Thyroid gland (tissue), 4 donors: ENCODE data around the gene YPEL2. TPM values are rescaled to one million over a fixed set of nuclear protein-coding genes. Genes with fewer than 3 reads are reported as not detected.
A peak's percentile ranks its signal among the peaks of the same experiment; 100 is the strongest.

ENCODE experiments used
- DNase-seq, 2 donors: peaks; one replicate each; pipeline ENCODE4 v3.0.0-alpha.2; 2019
- H3K27ac ChIP-seq, 3 donors: fragments of 200-600 bp; sonication (generic); 1 replicate in 2 of 3; 2 replicates in 1 of 3; pipeline ENCODE4 v1.5.1; 2016 to 2019; ENCODE audit warnings: mild to moderate bottlenecking in 1 of 3, moderate library complexity in 1 of 3
- H3K27me3 ChIP-seq: fragments of 200-600 bp; sonication (generic); one replicate; pipeline ENCODE4 v1.5.1; 2019
- H3K36me3 ChIP-seq, 2 donors: fragments of 200-600 bp; sonication (generic); one replicate each; pipeline ENCODE4 v1.5.1; 2016 to 2019
- H3K4me1 ChIP-seq, 2 donors: fragments of 200-600 bp; sonication (generic); one replicate each; pipeline ENCODE4 v1.5.1; 2017 to 2019
- H3K4me3 ChIP-seq, 3 donors: fragments of 200-600 bp; sonication (generic); replicated peaks in 1 of 3; 1 replicate in 2 of 3; 2 replicates in 1 of 3; pipeline ENCODE4 v1.5.1; 2016; ENCODE audit warnings: mild to moderate bottlenecking in 1 of 3
- H3K9me3 ChIP-seq: fragments of 200-600 bp; sonication (generic); one replicate; pipeline ENCODE4 v1.5.1; 2017
- POLR2A ChIP-seq, 2 donors: fragments of 450-650 bp; IDR thresholded peaks; one replicate each; pipeline ENCODE4 v1.6.1; 2017; ENCODE audit warnings: antibody characterized with exemption in 2 of 2, mild to moderate bottlenecking in 2 of 2, moderate library complexity in 1 of 2
- WGBS, 2 donors: methylation state at CpG; one replicate each; pipeline ENCODE4 v1.1.5; 2017; 5-methylcytosine and 5-hydroxymethylcytosine counted together
- intact Hi-C: fragments of 100-400 bp; cut with DNase I; formaldehyde crosslinking; loops from one replicate; pipeline ENCODE4 v1.15.1; 2023
- total RNA-seq, 4 donors: library from RNA; depleted of rRNA; stranded (reverse); fragments of >200 nt; gene quantifications; one replicate each; pipeline ENCODE4 v1.2.3, GENCODE V29; 2016
- TF ChIP-seq, protein P1 (sequence below), 6 experiments: fragments of 200-600 bp in 3 of 6; fragments of 450-650 bp in 3 of 6; sonication (generic) in 3 of 6; IDR thresholded peaks; one replicate each; pipeline ENCODE4 v1.5.1; 2016 to 2019; ENCODE audit warnings: antibody characterized with exemption in 6 of 6, mild to moderate bottlenecking in 2 of 6, inconsistent platforms in 1 of 6, moderate library complexity in 1 of 6

The YPEL2 gene
- total RNA-seq, 4 donors from 2014 or later: 29.5 to 67.2 (median 39.9) TPM

DNA sequence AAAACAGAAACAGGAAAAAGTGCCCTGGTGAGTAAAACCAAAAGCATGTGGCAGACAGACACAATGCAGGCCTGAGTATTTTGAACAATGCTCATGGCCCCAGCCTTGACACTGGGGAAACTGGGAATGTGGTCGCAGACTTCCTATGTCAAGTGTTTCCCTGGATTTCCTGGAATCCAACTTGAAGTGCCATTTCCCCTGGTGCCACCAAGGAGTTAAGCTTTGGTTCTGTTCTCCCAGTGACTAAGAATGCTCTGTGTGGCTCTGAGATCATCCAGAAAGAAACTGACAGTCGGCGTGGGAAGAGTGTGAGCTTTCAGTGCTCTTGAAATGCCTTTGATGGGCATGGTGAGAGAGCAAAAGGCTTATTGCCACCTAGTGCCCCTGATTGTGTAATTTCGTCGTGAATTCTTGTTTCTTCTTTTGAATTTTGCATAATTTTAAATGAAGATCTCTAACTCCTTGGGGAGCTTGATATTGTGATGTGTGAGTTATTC, 96.0 kb downstream of the YPEL2 start:
- 7% methylated on average over 5 of the region's 5 CpGs for WGBS, 2 donors
- H3K4me1 ChIP-seq: peaks cover 41 to 67% of the 10 kb centered on the region in 2 donors
- H3K27me3 ChIP-seq: no peaks in the 10 kb centered on the region
- peak overlapping the region; percentile 65 to 86 (median 81) for H3K27ac ChIP-seq
- no peaks in the 10 kb centered on the region for H3K9me3 ChIP-seq
- TF ChIP-seq POLR2A (IDR thresholded peaks at IDR 0.05): no peak
- TF ChIP-seq, protein P1, sequence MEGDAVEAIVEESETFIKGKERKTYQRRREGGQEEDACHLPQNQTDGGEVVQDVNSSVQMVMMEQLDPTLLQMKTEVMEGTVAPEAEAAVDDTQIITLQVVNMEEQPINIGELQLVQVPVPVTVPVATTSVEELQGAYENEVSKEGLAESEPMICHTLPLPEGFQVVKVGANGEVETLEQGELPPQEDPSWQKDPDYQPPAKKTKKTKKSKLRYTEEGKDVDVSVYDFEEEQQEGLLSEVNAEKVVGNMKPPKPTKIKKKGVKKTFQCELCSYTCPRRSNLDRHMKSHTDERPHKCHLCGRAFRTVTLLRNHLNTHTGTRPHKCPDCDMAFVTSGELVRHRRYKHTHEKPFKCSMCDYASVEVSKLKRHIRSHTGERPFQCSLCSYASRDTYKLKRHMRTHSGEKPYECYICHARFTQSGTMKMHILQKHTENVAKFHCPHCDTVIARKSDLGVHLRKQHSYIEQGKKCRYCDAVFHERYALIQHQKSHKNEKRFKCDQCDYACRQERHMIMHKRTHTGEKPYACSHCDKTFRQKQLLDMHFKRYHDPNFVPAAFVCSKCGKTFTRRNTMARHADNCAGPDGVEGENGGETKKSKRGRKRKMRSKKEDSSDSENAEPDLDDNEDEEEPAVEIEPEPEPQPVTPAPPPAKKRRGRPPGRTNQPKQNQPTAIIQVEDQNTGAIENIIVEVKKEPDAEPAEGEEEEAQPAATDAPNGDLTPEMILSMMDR (IDR thresholded peaks at IDR 0.05): peak in 4 of 6 experiments; percentile 18 to 41 (median 30)
- no peak overlapping the region for H3K4me3 ChIP-seq
- DNase-seq: peak; percentile 67 to 68
- no peaks in the 10 kb centered on the region for H3K36me3 ChIP-seq
- intact Hi-C loops: no loop called here

DNA sequence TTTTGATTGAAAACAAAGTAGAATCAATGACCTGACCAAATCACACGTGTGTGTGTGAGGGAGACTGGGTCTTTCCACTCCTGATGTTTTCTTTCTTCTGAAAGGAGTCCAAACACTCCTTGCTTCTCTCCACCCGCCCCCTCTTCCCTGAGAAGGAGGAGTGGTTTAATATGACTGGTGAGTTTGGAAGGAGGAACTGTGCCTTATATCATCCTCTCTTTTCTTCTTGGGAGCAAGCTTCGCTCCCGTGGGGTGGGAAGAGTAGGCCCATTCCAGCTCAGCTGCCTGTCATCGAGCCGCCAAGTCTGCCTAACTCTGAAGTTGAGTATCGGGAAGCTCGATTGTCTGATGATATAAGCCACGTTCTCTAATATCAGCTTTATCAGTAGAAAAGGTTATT, 96.5 kb downstream of the YPEL2 start:
- no peaks in the 10 kb centered on the region for H3K9me3 ChIP-seq
- H3K27me3 ChIP-seq: no peaks in the 10 kb centered on the region
- no peaks in the 10 kb centered on the region for H3K36me3 ChIP-seq
- intact Hi-C loops: no loop called here
- H3K27ac ChIP-seq: peak overlapping the region; percentile 65 to 86 (median 81)
- 54 to 58% methylated on average over 9 of the region's 9 CpGs for WGBS, 2 donors
- DNase-seq: peak; percentile 38 to 45
- no peak overlapping the region for H3K4me3 ChIP-seq
- peaks cover 35 to 62% of the 10 kb centered on the region in 2 donors for H3K4me1 ChIP-seq
- TF ChIP-seq, protein P1 (IDR thresholded peaks at IDR 0.05): no peak
- no peak for TF ChIP-seq POLR2A (IDR thresholded peaks at IDR 0.05)

DNA sequence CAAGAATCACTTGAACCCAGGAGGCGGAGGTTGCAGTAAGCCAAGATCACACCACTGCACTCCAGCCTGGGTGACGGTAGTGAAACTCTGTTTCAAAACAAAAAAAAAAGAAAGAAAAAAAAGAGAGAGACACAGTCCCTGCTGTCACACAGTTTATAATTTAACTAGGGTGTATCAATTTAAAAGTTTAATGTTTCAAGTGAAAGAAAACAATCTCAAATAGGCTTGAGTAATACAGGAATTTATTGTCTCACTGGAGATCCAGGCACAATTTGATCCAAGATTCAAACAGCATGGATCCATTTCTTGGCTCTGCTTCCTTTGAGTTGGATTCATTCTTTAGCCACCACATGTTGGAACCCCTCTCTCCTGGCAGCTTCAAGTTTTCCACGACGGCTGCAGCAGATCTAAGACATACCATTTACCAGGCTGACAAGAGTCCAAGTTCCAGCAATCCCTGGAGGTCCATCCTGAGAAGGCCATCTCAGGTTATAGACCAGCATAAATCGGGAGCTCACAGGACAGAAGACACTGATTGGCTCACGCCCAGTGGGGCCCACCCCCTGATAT, 97.5 kb downstream of the YPEL2 start:
- H3K36me3 ChIP-seq: no peaks in the 10 kb centered on the region
- H3K9me3 ChIP-seq: no peaks in the 10 kb centered on the region
- H3K27me3 ChIP-seq: no peaks in the 10 kb centered on the region
- TF ChIP-seq POLR2A (IDR thresholded peaks at IDR 0.05): no peak
- TF ChIP-seq, protein P1 (IDR thresholded peaks at IDR 0.05): no peak
- peak overlapping the region in 2 of 3 donors; percentile 81 to 86 for H3K27ac ChIP-seq
- peaks cover 28 to 52% of the 10 kb centered on the region in 2 donors for H3K4me1 ChIP-seq
- intact Hi-C loops: no loop called here
- no peak overlapping the region for H3K4me3 ChIP-seq
- DNase-seq: no peak
- WGBS, 2 donors: 73 to 84% methylated on average over 6 of the region's 6 CpGs

DNA sequence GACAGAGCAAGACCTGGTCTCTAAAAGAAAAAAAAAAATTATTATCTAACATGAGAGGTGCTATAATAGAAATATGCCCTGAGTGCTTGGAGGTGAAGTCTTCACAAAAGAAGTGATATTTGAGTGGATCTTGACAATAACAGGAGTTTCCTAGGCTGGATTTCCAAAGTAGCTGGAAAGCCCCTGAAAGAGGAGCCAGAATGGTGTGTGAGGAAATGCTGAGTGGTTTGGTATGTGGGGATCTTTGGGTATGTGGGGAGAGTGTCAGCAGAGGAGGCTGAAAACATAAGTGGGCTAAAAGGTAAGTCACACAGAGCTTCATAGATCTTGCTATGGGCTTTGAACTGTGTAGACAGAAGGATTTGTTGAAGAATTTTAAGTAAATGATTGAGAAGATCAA, 100.1 kb downstream of the YPEL2 start:
- TF ChIP-seq POLR2A (IDR thresholded peaks at IDR 0.05): no peak
- TF ChIP-seq, protein P1 (IDR thresholded peaks at IDR 0.05): no peak
- Histone ChIP-seq H3K27me3 (no peaks in the 10 kb centered on the region), H3K36me3 (no peaks in the 10 kb centered on the region), H3K4me3 (no peak overlapping the region), H3K27ac (no peak overlapping the region), H3K9me3 (no peaks in the 10 kb centered on the region), H3K4me1 (peaks cover 27 to 38% of the 10 kb centered on the region in 2 donors)
- intact Hi-C loops: no loop called here
- no peak for DNase-seq

DNA sequence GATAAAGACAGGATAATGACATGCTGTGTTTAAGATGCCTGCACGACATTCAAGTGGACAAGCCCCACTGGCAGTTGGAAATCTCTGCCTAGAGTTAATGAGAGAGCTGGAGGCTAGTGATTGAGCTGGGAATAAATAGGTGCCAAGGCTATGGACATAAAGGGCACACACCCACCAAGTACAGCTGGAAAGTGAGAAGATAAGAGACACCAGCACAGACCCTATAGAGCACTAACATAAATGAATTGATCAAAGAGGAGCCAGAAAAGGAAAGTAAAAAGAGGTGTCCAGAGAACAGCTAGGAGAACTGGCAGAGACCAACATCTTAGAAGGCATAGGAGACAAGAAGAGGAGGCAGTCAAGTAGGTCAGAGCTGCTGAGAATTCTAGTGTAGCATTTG, 101.2 kb downstream of the YPEL2 start:
- Histone ChIP-seq H3K4me1 (peaks cover 19 to 28% of the 10 kb centered on the region in 2 donors), H3K27ac (no peak overlapping the region), H3K9me3 (no peaks in the 10 kb centered on the region), H3K4me3 (no peak overlapping the region), H3K27me3 (no peaks in the 10 kb centered on the region), H3K36me3 (no peaks in the 10 kb centered on the region)
- 63 to 65% methylated on average over 1 of the region's 1 CpG for WGBS, 2 donors
- no peak for DNase-seq
- intact Hi-C loops: no loop called here
- TF ChIP-seq, protein P1 (IDR thresholded peaks at IDR 0.05): no peak
- TF ChIP-seq POLR2A (IDR thresholded peaks at IDR 0.05): no peak
